Lung (tissue), 12 donors: Measurements from ENCODE around the gene SESN2. TPM values are rescaled to one million over a fixed set of nuclear protein-coding genes. Genes with fewer than 3 reads are reported as not detected.
A peak's percentile ranks its signal among the peaks of the same experiment; 100 is the strongest.

Experiments
- ATAC-seq: fragments of 200-7000 bp; cut with Tn5 transposase; one replicate; pipeline ENCODE4 v1.9.1; 2020; ENCODE audit warnings: moderate number of reproducible peaks; ENCODE audit not compliant: insufficient read depth, low FRiP score
- DNase-seq, 3 donors: peaks; one replicate each; pipeline ENCODE4 v3.0.0-alpha.2; 2013 to 2017
- H3K27ac ChIP-seq, 2 donors: one replicate each; pipeline ENCODE4 v1.5.1; 2013; ENCODE audit warnings: mild to moderate bottlenecking in 2 of 2, moderate library complexity in 2 of 2, control low read depth in 1 of 2, inconsistent platforms in 1 of 2, low read depth in 1 of 2, low read length in 1 of 2
- H3K27me3 ChIP-seq, 3 donors: one replicate each; pipeline ENCODE4 v1.5.1; 2013; ENCODE audit warnings: low read length in 2 of 3; ENCODE audit not compliant: control insufficient read depth in 3 of 3, insufficient read depth in 3 of 3
- H3K36me3 ChIP-seq, 4 donors: one replicate each; pipeline ENCODE4 v1.5.1; 2013; ENCODE audit warnings: low read length in 4 of 4, mild to moderate bottlenecking in 1 of 4, moderate library complexity in 1 of 4; ENCODE audit not compliant: control insufficient read depth in 4 of 4, insufficient read depth in 4 of 4
- H3K4me1 ChIP-seq, 5 donors: one replicate each; pipeline ENCODE4 v1.5.1; 2013; ENCODE audit warnings: low read length in 5 of 5, mild to moderate bottlenecking in 2 of 5, moderate library complexity in 1 of 5; ENCODE audit not compliant: control insufficient read depth in 5 of 5, insufficient read depth in 5 of 5
- H3K4me3 ChIP-seq: one replicate; pipeline ENCODE4 v1.5.1; 2013; ENCODE audit warnings: mild to moderate bottlenecking, control low read depth, moderate library complexity
- H3K9ac ChIP-seq, 2 donors: one replicate each; pipeline ENCODE4 v1.5.1; 2013; ENCODE audit warnings: low read length in 2 of 2, control low read depth in 1 of 2; ENCODE audit not compliant: insufficient read depth in 1 of 2
- H3K9me3 ChIP-seq, 4 donors: one replicate each; pipeline ENCODE4 v1.5.1; 2013; ENCODE audit warnings: low read length in 3 of 4, mild to moderate bottlenecking in 1 of 4, moderate library complexity in 1 of 4; ENCODE audit not compliant: control insufficient read depth in 4 of 4, insufficient read depth in 3 of 4
- CTCF ChIP-seq: IDR thresholded peaks from 2 replicates; pipeline ENCODE4 v1.5.1; 2012; ENCODE audit warnings: mild to moderate bottlenecking; ENCODE audit errors: control extremely low read depth, extremely low read depth
- WGBS, 2 donors: extraction: QIAGEN DNeasy Blood & Tissue Kit; methylation state at CpG; one replicate each; pipeline ENCODE4 v1.1.7; 2013; 5-methylcytosine and 5-hydroxymethylcytosine counted together
- polyA plus RNA-seq, 2 donors: library from polyadenylated mRNA; stranded (reverse); fragments of 200-250 nt; gene quantifications; one replicate each; pipeline ENCODE4 v1.2.1, GENCODE V29; 2013
- total RNA-seq, 2 donors: library from RNA; depleted of rRNA in 1 of 2; stranded (reverse); fragments of >200 nt in 1 of 2; gene quantifications; one replicate each; pipeline ENCODE4 v1.2.1, GENCODE V29; 2014 to 2021
- donor health status: control.
- donor health status: control.
- donor health status: Bipolar disorder and iron deficiency.
- donor health status: healthy.
- donor health status: DM: yes; HTN: yes; CAD: no.

Gene SESN2
- total and polyA plus RNA-seq, 4 donors = 3.3 to 19.4 (median 10.9) TPM

- H3K9me3 ChIP-seq = no peaks in the 10 kb centered on the region
- peaks cover 0 to 20% (median 4%) of the 10 kb centered on the region in 5 donors for H3K4me1 ChIP-seq
- H3K27me3 ChIP-seq = no peaks in the 10 kb centered on the region
- DNase-seq = no peak
- TF ChIP-seq CTCF = no peak
- ATAC-seq = no peak
- WGBS, 2 donors = 49 to 53% methylated on average over 4 of the region's 4 CpGs
- no peak overlapping the region for H3K4me3 ChIP-seq
- no peak overlapping the region for H3K9ac ChIP-seq
- H3K36me3 ChIP-seq = no peaks in the 10 kb centered on the region
- peak overlapping the region in 1 of 2 donors; percentile 40 for H3K27ac ChIP-seq
Observed at GRCh38 chr1:28249866-28250295, 9.4 kb upstream of the SESN2 start.

- no peaks in the 10 kb centered on the region for H3K27me3 ChIP-seq
- no peak overlapping the region for H3K27ac ChIP-seq
- H3K4me1 ChIP-seq = peaks cover 0 to 17% (median 12%) of the 10 kb centered on the region in 5 donors
- H3K36me3 ChIP-seq = no peaks in the 10 kb centered on the region
- 76 to 80% methylated on average over 6 of the region's 6 CpGs for WGBS, 2 donors
- ATAC-seq = no peak
- no peak for DNase-seq
- H3K9ac ChIP-seq = no peak overlapping the region
- no peak overlapping the region for H3K4me3 ChIP-seq
- TF ChIP-seq CTCF = no peak
- H3K9me3 ChIP-seq = no peaks in the 10 kb centered on the region
Observed at GRCh38 chr1:28256197-28256827, 3.0 kb upstream of the SESN2 start.

- ATAC-seq = no peak
- WGBS, 2 donors = 97% methylated on average over 4 of the region's 4 CpGs
Observed at GRCh38 chr1:28257736-28258135, 1.6 kb upstream of the SESN2 start.

More at GRCh38 chr1:28257736-28258135, 1.6 kb upstream of the SESN2 start:
- H3K9ac ChIP-seq = no peak overlapping the region
- no peaks in the 10 kb centered on the region for H3K9me3 ChIP-seq
- H3K36me3 ChIP-seq = no peaks in the 10 kb centered on the region
- TF ChIP-seq CTCF = no peak
- no peak overlapping the region for H3K27ac ChIP-seq
- no peak for DNase-seq
- peaks cover 0 to 20% (median 12%) of the 10 kb centered on the region in 5 donors for H3K4me1 ChIP-seq
- no peaks in the 10 kb centered on the region for H3K27me3 ChIP-seq
- H3K4me3 ChIP-seq = no peak overlapping the region
